Lower leg skin (tissue), 3 donors: Measurements from ENCODE around the gene PROSER2.

ENCODE experiments used
- POLR2A ChIP-seq, 2 donors: fragments of 450-650 bp; IDR thresholded peaks; one replicate each; pipeline ENCODE4 v1.6.1; 2016 to 2017; ENCODE audit warnings: antibody characterized with exemption in 2 of 2, mild to moderate bottlenecking in 1 of 2, moderate library complexity in 1 of 2
- TF ChIP-seq, protein P1 (sequence below), 3 donors: fragments of 450-650 bp; IDR thresholded peaks; one replicate each; pipeline ENCODE4 v1.5.1; 2016; ENCODE audit warnings: antibody characterized with exemption in 3 of 3, mild to moderate bottlenecking in 3 of 3, moderate library complexity in 2 of 3

DNA sequence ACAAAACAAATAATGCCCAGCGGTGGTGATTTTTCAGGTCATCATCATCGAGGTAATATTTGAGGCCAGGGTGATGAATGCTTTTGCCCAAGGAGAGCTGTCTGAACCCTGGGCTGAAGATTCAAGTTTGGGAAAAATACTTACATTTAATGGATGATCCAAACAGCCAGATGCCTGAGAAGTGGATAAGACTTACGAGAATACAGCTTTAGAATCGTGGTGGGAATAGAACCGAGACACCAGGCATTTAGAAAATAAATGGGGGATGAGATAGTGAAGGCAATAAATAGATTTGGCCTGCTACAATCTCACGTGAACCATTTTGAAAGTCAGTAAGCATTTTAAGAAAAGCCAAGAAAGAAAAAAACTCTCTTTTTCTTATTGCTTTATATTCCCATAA, 12.2 kb upstream of the PROSER2 start:
- TF ChIP-seq, protein P1, sequence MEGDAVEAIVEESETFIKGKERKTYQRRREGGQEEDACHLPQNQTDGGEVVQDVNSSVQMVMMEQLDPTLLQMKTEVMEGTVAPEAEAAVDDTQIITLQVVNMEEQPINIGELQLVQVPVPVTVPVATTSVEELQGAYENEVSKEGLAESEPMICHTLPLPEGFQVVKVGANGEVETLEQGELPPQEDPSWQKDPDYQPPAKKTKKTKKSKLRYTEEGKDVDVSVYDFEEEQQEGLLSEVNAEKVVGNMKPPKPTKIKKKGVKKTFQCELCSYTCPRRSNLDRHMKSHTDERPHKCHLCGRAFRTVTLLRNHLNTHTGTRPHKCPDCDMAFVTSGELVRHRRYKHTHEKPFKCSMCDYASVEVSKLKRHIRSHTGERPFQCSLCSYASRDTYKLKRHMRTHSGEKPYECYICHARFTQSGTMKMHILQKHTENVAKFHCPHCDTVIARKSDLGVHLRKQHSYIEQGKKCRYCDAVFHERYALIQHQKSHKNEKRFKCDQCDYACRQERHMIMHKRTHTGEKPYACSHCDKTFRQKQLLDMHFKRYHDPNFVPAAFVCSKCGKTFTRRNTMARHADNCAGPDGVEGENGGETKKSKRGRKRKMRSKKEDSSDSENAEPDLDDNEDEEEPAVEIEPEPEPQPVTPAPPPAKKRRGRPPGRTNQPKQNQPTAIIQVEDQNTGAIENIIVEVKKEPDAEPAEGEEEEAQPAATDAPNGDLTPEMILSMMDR (IDR thresholded peaks at IDR 0.05), result no peak
- no peak for TF ChIP-seq POLR2A (IDR thresholded peaks at IDR 0.05)
